ENCODE measurements around the gene BMP7.

BMP7 gene

GRCh38 chr20:57222631-57222950, 43.9 kb downstream of the BMP7 start:
- Histone ChIP-seq H3K27ac (ENCODE audit: low read length, poor library complexity, severe bottlenecking) (no peak overlapping the region), H4K91ac (ENCODE audit: low read length) (no peak overlapping the region), H2AFZ (ENCODE audit: low read depth, low read length) (no peak overlapping the region), H3K4ac (ENCODE audit: low read depth in 1 of 2, low read length in 2 of 2) (no peak overlapping the region), H3K23ac (ENCODE audit: low read length in 2 of 2) (no peak overlapping the region), H2BK15ac (ENCODE audit: low read depth, poor library complexity, severe bottlenecking) (no peak overlapping the region), H3K4me1 (ENCODE audit: control insufficient read depth, insufficient read depth, low read depth, low read length) (no peaks in the 10 kb centered on the region), H3K14ac (ENCODE audit: low read length in 2 of 2) (no peak overlapping the region), H2AK5ac (ENCODE audit: low read length, severe bottlenecking) (no peak overlapping the region), H2BK5ac (ENCODE audit: low read depth, low read length, poor library complexity, severe bottlenecking) (no peak overlapping the region), H3K9me3 (ENCODE audit: control insufficient read depth, low read length) (no peaks in the 10 kb centered on the region), H2BK120ac (ENCODE audit: low read depth, low read length) (no peak overlapping the region), H2BK12ac (ENCODE audit: low read length in 2 of 2) (no peak overlapping the region), H3K9ac (ENCODE audit: low read length) (no peak overlapping the region), H4K8ac (ENCODE audit: low read length) (no peak overlapping the region), H3K36me3 (ENCODE audit: control insufficient read depth in 1 of 2, insufficient read depth in 2 of 2, low read depth in 1 of 2, low read length in 2 of 2) (no peaks in the 10 kb centered on the region), H3K4me3 (ENCODE audit: insufficient read depth in 1 of 2, low read depth in 1 of 2, low read length in 2 of 2) (no peak overlapping the region), H3K18ac (ENCODE audit: low read depth in 1 of 2, low read length in 2 of 2) (no peak overlapping the region), H3K4me2 (ENCODE audit: low read length, poor library complexity, severe bottlenecking) (no peak overlapping the region), H3K27me3 (ENCODE audit: control insufficient read depth in 1 of 2, insufficient read depth in 1 of 2, low read length in 2 of 2) (peaks cover 56 to 81% of the 10 kb centered on the region in 2 experiments), H3K79me1 (replicated peaks; ENCODE audit: low read length, poor library complexity, severe bottlenecking) (no peaks in the 10 kb centered on the region)
- no peak for DNase-seq
- WGBS, result 58% methylated on average over 1 of the region's 1 CpG

GRCh38 chr20:57221916-57222630, 44.4 kb downstream of the BMP7 start:
- H4K91ac ChIP-seq (ENCODE audit: low read length), result no peak overlapping the region
- H3K4me1 ChIP-seq (ENCODE audit: control insufficient read depth, insufficient read depth, low read depth, low read length), result no peaks in the 10 kb centered on the region
- DNase-seq, result no peak
- no peaks in the 10 kb centered on the region for H3K36me3 ChIP-seq (ENCODE audit: control insufficient read depth in 1 of 2, insufficient read depth in 2 of 2, low read depth in 1 of 2, low read length in 2 of 2)
- H2BK120ac ChIP-seq (ENCODE audit: low read depth, low read length), result no peak overlapping the region
- no peak overlapping the region for H2BK12ac ChIP-seq (ENCODE audit: low read length in 2 of 2)
- H2AK5ac ChIP-seq (ENCODE audit: low read length, severe bottlenecking), result no peak overlapping the region
- no peak overlapping the region for H3K23ac ChIP-seq (ENCODE audit: low read length in 2 of 2)
- H3K4me2 ChIP-seq (ENCODE audit: low read length, poor library complexity, severe bottlenecking), result no peak overlapping the region
- no peak overlapping the region for H3K4ac ChIP-seq (ENCODE audit: low read depth in 1 of 2, low read length in 2 of 2)
- 81% methylated on average over 19 of the region's 19 CpGs for WGBS
- no peak overlapping the region for H2AFZ ChIP-seq (ENCODE audit: low read depth, low read length)
- H2BK15ac ChIP-seq (ENCODE audit: low read depth, poor library complexity, severe bottlenecking), result no peak overlapping the region
- H3K4me3 ChIP-seq (ENCODE audit: insufficient read depth in 1 of 2, low read depth in 1 of 2, low read length in 2 of 2), result no peak overlapping the region
- H2BK5ac ChIP-seq (ENCODE audit: low read depth, low read length, poor library complexity, severe bottlenecking), result no peak overlapping the region
- peaks cover 61 to 81% of the 10 kb centered on the region in 2 experiments for H3K27me3 ChIP-seq (ENCODE audit: control insufficient read depth in 1 of 2, insufficient read depth in 1 of 2, low read length in 2 of 2)
- H3K9me3 ChIP-seq (ENCODE audit: control insufficient read depth, low read length), result no peaks in the 10 kb centered on the region
- H3K27ac ChIP-seq (ENCODE audit: low read length, poor library complexity, severe bottlenecking), result no peak overlapping the region
- no peak overlapping the region for H3K9ac ChIP-seq (ENCODE audit: low read length)
- H3K79me1 ChIP-seq (replicated peaks; ENCODE audit: low read length, poor library complexity, severe bottlenecking), result no peaks in the 10 kb centered on the region
- no peak overlapping the region for H3K14ac ChIP-seq (ENCODE audit: low read length in 2 of 2)
- no peak overlapping the region for H3K18ac ChIP-seq (ENCODE audit: low read depth in 1 of 2, low read length in 2 of 2)
- no peak overlapping the region for H4K8ac ChIP-seq (ENCODE audit: low read length)

GRCh38 chr20:57220337-57221145, 45.9 kb downstream of the BMP7 start:
- H2BK5ac ChIP-seq (ENCODE audit: low read depth, low read length, poor library complexity, severe bottlenecking), result no peak overlapping the region
- no peak overlapping the region for H4K91ac ChIP-seq (ENCODE audit: low read length)
- no peaks in the 10 kb centered on the region for H3K36me3 ChIP-seq (ENCODE audit: control insufficient read depth in 1 of 2, insufficient read depth in 2 of 2, low read depth in 1 of 2, low read length in 2 of 2)
- no peak overlapping the region for H2BK15ac ChIP-seq (ENCODE audit: low read depth, poor library complexity, severe bottlenecking)
- H3K4me3 ChIP-seq (ENCODE audit: insufficient read depth in 1 of 2, low read depth in 1 of 2, low read length in 2 of 2), result no peak overlapping the region
- no peak overlapping the region for H2AK5ac ChIP-seq (ENCODE audit: low read length, severe bottlenecking)
- no peak overlapping the region for H3K14ac ChIP-seq (ENCODE audit: low read length in 2 of 2)
- no peaks in the 10 kb centered on the region for H3K9me3 ChIP-seq (ENCODE audit: control insufficient read depth, low read length)
- H3K27ac ChIP-seq (ENCODE audit: low read length, poor library complexity, severe bottlenecking), result no peak overlapping the region
- no peak for DNase-seq
- H4K8ac ChIP-seq (ENCODE audit: low read length), result no peak overlapping the region
- H3K4me2 ChIP-seq (ENCODE audit: low read length, poor library complexity, severe bottlenecking), result no peak overlapping the region
- H2BK120ac ChIP-seq (ENCODE audit: low read depth, low read length), result no peak overlapping the region
- H3K4me1 ChIP-seq (ENCODE audit: control insufficient read depth, insufficient read depth, low read depth, low read length), result peaks cover 2% of the 10 kb centered on the region
- H3K23ac ChIP-seq (ENCODE audit: low read length in 2 of 2), result no peak overlapping the region
- H3K9ac ChIP-seq (ENCODE audit: low read length), result no peak overlapping the region
- H3K27me3 ChIP-seq (ENCODE audit: control insufficient read depth in 1 of 2, insufficient read depth in 1 of 2, low read length in 2 of 2), result peaks cover 66 to 81% of the 10 kb centered on the region in 2 experiments
- no peaks in the 10 kb centered on the region for H3K79me1 ChIP-seq (replicated peaks; ENCODE audit: low read length, poor library complexity, severe bottlenecking)
- H2AFZ ChIP-seq (ENCODE audit: low read depth, low read length), result no peak overlapping the region
- no peak overlapping the region for H3K18ac ChIP-seq (ENCODE audit: low read depth in 1 of 2, low read length in 2 of 2)
- no peak overlapping the region for H3K4ac ChIP-seq (ENCODE audit: low read depth in 1 of 2, low read length in 2 of 2)
- WGBS, result 76% methylated on average over 13 of the region's 14 CpGs
- H2BK12ac ChIP-seq (ENCODE audit: low read length in 2 of 2), result no peak overlapping the region

- H2BK120ac ChIP-seq (ENCODE audit: low read depth, low read length), result no peak overlapping the region
- H3K18ac ChIP-seq (ENCODE audit: low read depth in 1 of 2, low read length in 2 of 2), result no peak overlapping the region
- no peak overlapping the region for H3K23ac ChIP-seq (ENCODE audit: low read length in 2 of 2)
- DNase-seq, result no peak
- H3K4me1 ChIP-seq (ENCODE audit: control insufficient read depth, insufficient read depth, low read depth, low read length), result peaks cover 2% of the 10 kb centered on the region
- H3K9ac ChIP-seq (ENCODE audit: low read length), result no peak overlapping the region
- WGBS, result 79% methylated on average over 9 of the region's 11 CpGs
- no peak overlapping the region for H3K4me3 ChIP-seq (ENCODE audit: insufficient read depth in 1 of 2, low read depth in 1 of 2, low read length in 2 of 2)
- no peaks in the 10 kb centered on the region for H3K79me1 ChIP-seq (replicated peaks; ENCODE audit: low read length, poor library complexity, severe bottlenecking)
- no peak overlapping the region for H2AFZ ChIP-seq (ENCODE audit: low read depth, low read length)
- no peak overlapping the region for H2BK12ac ChIP-seq (ENCODE audit: low read length in 2 of 2)
- peaks cover 69 to 82% of the 10 kb centered on the region in 2 experiments for H3K27me3 ChIP-seq (ENCODE audit: control insufficient read depth in 1 of 2, insufficient read depth in 1 of 2, low read length in 2 of 2)
- H4K8ac ChIP-seq (ENCODE audit: low read length), result no peak overlapping the region
- H3K9me3 ChIP-seq (ENCODE audit: control insufficient read depth, low read length), result no peaks in the 10 kb centered on the region
- H4K91ac ChIP-seq (ENCODE audit: low read length), result no peak overlapping the region
- H3K14ac ChIP-seq (ENCODE audit: low read length in 2 of 2), result no peak overlapping the region
- no peak overlapping the region for H2AK5ac ChIP-seq (ENCODE audit: low read length, severe bottlenecking)
- no peak overlapping the region for H3K4ac ChIP-seq (ENCODE audit: low read depth in 1 of 2, low read length in 2 of 2)
- no peak overlapping the region for H3K4me2 ChIP-seq (ENCODE audit: low read length, poor library complexity, severe bottlenecking)
- no peak overlapping the region for H2BK5ac ChIP-seq (ENCODE audit: low read depth, low read length, poor library complexity, severe bottlenecking)
- H3K36me3 ChIP-seq (ENCODE audit: control insufficient read depth in 1 of 2, insufficient read depth in 2 of 2, low read depth in 1 of 2, low read length in 2 of 2), result no peaks in the 10 kb centered on the region
- no peak overlapping the region for H3K27ac ChIP-seq (ENCODE audit: low read length, poor library complexity, severe bottlenecking)
- H2BK15ac ChIP-seq (ENCODE audit: low read depth, poor library complexity, severe bottlenecking), result no peak overlapping the region
Observed at GRCh38 chr20:57219071-57219677, 47.3 kb downstream of the BMP7 start.
